Ishikawa (cell line): Measurements from ENCODE around the gene DST.

Experiments
- CEBPB ChIP-seq: IDR thresholded peaks from 2 replicates; pipeline ENCODE4 v1.6.1; 2012
- CREB1 ChIP-seq: IDR thresholded peaks from 2 replicates; pipeline ENCODE4 v1.6.1; 2012; ENCODE audit warnings: low read depth
- EGR1 ChIP-seq: IDR thresholded peaks from 2 replicates; pipeline ENCODE4 v1.6.1; 2012
- EP300 ChIP-seq: IDR thresholded peaks from 2 replicates; pipeline ENCODE4 v1.6.1; 2012; ENCODE audit warnings: borderline replicate concordance
- FOXM1 ChIP-seq: IDR thresholded peaks from 2 replicates; pipeline ENCODE4 v1.6.1; 2012; ENCODE audit warnings: low read depth, borderline replicate concordance
- NFIC ChIP-seq: IDR thresholded peaks from 2 replicates; pipeline ENCODE4 v1.6.1; 2012
- RAD21 ChIP-seq: IDR thresholded peaks from 2 replicates; pipeline ENCODE4 v1.6.1; 2012; ENCODE audit warnings: low read depth
- REST ChIP-seq: IDR thresholded peaks from 2 replicates; pipeline ENCODE4 v1.6.1; 2012; ENCODE audit warnings: low read depth, mild to moderate bottlenecking
- TAF1 ChIP-seq: IDR thresholded peaks from 2 replicates; pipeline ENCODE4 v1.6.1; 2012; ENCODE audit warnings: low read depth, mild to moderate bottlenecking
- TCF12 ChIP-seq: IDR thresholded peaks from 2 replicates; pipeline ENCODE4 v1.6.1; 2012; ENCODE audit warnings: low read depth
- TEAD4 ChIP-seq: IDR thresholded peaks from 2 replicates; pipeline ENCODE4 v1.6.1; 2012
- USF1 ChIP-seq: IDR thresholded peaks from 2 replicates; pipeline ENCODE4 v1.6.1; 2012
- YY1 ChIP-seq: IDR thresholded peaks from 2 replicates; pipeline ENCODE4 v1.6.1; 2012; ENCODE audit warnings: low read depth
- ZBTB7A ChIP-seq: IDR thresholded peaks from 2 replicates; pipeline ENCODE4 v1.6.1; 2012; ENCODE audit warnings: low read depth
- TF ChIP-seq, protein P1 (sequence below): IDR thresholded peaks from 2 replicates; pipeline ENCODE4 v1.6.1; 2012

The DST gene

GRCh38 chr6:56677559-56677958, 34.9 kb upstream of the DST start:
- no peak for TF ChIP-seq FOXM1

- TF ChIP-seq NFIC, result no peak
- TF ChIP-seq REST, result no peak
- no peak for TF ChIP-seq RAD21
- TF ChIP-seq USF1, result no peak
- TF ChIP-seq ZBTB7A, result no peak
- no peak for TF ChIP-seq TCF12
- no peak for TF ChIP-seq TEAD4
- TF ChIP-seq FOXM1, result no peak
- no peak for TF ChIP-seq CREB1
- TF ChIP-seq TAF1, result no peak
- TF ChIP-seq EGR1, result no peak
- TF ChIP-seq YY1, result no peak
- TF ChIP-seq CEBPB, result no peak
- TF ChIP-seq EP300, result no peak
- TF ChIP-seq, protein P1, sequence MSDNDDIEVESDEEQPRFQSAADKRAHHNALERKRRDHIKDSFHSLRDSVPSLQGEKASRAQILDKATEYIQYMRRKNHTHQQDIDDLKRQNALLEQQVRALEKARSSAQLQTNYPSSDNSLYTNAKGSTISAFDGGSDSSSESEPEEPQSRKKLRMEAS, result no peak
Measured at GRCh38 chr6:56671651-56672461, 29.2 kb upstream of the DST start.

- TF ChIP-seq TEAD4 (no peak), TAF1 (no peak), CREB1 (no peak), FOXM1 (no peak), NFIC (0 out of 2 replicates have a peak, but pooled peaks have one; percentile 6), RAD21 (peak; percentile 33; the same call in 1 of the 2 replicates), USF1 (no peak), REST (no peak), CEBPB (no peak), YY1 (no peak), ZBTB7A (no peak), EP300 (no peak), EGR1 (no peak), TCF12 (no peak)
- TF ChIP-seq, protein P1, result no peak
Measured at GRCh38 chr6:56671160-56671559, 28.5 kb upstream of the DST start.

GRCh38 chr6:56669041-56669440, 26.4 kb upstream of the DST start:
- no peak for TF ChIP-seq REST
- TF ChIP-seq TEAD4, result no peak
- TF ChIP-seq TCF12, result no peak
- TF ChIP-seq, protein P1, result no peak
- TF ChIP-seq ZBTB7A, result no peak
- TF ChIP-seq YY1, result no peak
- no peak for TF ChIP-seq CEBPB
- TF ChIP-seq USF1, result no peak
- no peak for TF ChIP-seq EGR1
- no peak for TF ChIP-seq FOXM1
- TF ChIP-seq CREB1, result no peak
- TF ChIP-seq NFIC, result no peak
- TF ChIP-seq TAF1, result no peak
- TF ChIP-seq RAD21, result no peak
- TF ChIP-seq EP300, result no peak
